DOHH2 (cell line): ENCODE measurements around the gene APEH.

Source experiments
- EZH2phosphoT487 ChIP-seq: fragments of 200-600 bp; sonication (generic); IDR thresholded peaks from 2 replicates; pipeline ENCODE4 v1.6.1; 2017; ENCODE audit warnings: borderline replicate concordance, mild to moderate bottlenecking, antibody characterized with exemption, low read length, moderate library complexity, mixed read lengths
- TF ChIP-seq, protein P1 (sequence below): fragments of 200-600 bp; sonication (generic); IDR thresholded peaks from one replicate; pipeline ENCODE4 v1.5.1; 2014; ENCODE audit warnings: antibody characterized with exemption, mild to moderate bottlenecking, low read depth, low read length; ENCODE audit not compliant: poor library complexity, severe bottlenecking

DNA sequence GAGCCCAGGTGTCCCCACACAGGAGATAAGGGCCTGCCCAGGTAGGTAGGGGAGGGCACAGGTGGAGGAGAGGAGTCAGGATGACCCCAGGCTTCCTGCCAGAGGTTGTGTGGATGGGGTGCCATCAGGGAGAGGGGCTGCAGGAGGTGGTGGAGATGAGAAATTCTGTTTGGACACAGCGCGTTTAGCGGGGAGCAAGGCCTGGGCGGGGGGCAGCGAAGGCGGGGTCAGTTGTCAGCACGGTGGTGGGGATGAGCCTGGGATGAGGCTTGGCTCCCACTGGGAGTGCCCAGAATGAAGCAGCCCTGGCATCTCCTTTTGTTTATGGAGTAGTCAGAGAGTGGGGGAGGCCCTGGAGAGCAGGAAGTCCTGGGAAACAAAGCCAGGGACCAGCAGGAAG is 29.8 kb downstream of the APEH start:
- TF ChIP-seq, protein P1, sequence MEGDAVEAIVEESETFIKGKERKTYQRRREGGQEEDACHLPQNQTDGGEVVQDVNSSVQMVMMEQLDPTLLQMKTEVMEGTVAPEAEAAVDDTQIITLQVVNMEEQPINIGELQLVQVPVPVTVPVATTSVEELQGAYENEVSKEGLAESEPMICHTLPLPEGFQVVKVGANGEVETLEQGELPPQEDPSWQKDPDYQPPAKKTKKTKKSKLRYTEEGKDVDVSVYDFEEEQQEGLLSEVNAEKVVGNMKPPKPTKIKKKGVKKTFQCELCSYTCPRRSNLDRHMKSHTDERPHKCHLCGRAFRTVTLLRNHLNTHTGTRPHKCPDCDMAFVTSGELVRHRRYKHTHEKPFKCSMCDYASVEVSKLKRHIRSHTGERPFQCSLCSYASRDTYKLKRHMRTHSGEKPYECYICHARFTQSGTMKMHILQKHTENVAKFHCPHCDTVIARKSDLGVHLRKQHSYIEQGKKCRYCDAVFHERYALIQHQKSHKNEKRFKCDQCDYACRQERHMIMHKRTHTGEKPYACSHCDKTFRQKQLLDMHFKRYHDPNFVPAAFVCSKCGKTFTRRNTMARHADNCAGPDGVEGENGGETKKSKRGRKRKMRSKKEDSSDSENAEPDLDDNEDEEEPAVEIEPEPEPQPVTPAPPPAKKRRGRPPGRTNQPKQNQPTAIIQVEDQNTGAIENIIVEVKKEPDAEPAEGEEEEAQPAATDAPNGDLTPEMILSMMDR: no peak
- no peak for TF ChIP-seq EZH2phosphoT487
